ENCODE measurements around the gene TBC1D22A. TPM values are rescaled to one million over a fixed set of nuclear protein-coding genes. Genes with fewer than 3 reads are reported as not detected.

The TBC1D22A gene
- total RNA-seq, 2 donors from 2014 or later: 11.5 to 15.4 TPM

DNA sequence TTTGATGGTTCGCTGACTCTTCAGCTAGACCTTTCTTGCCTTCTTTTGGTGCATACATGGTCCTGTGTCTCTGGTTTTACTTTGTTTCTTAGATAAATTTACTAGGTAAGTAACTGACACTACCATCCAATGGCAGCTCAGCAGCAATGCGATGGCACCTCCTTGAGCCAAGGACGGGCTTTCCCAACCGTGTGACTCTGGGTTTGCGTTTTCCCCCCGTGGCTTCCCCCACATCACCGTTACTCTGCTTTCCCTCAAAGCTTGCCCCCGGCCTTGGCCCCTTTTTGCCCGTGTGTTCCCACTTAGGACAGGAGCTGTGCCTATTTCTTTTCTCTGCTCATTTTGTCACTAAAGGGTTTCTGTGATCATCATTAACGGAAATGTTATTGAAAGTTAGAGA, 41.5 kb downstream of the TBC1D22A start:
- H3K36me3 ChIP-seq: peaks cover 31% of the 10 kb centered on the region
- H3K4me1 ChIP-seq: peaks cover 0 to 9% of the 10 kb centered on the region in 2 donors
- H3K27me3 ChIP-seq: no peaks in the 10 kb centered on the region
- TF ChIP-seq, protein P1, sequence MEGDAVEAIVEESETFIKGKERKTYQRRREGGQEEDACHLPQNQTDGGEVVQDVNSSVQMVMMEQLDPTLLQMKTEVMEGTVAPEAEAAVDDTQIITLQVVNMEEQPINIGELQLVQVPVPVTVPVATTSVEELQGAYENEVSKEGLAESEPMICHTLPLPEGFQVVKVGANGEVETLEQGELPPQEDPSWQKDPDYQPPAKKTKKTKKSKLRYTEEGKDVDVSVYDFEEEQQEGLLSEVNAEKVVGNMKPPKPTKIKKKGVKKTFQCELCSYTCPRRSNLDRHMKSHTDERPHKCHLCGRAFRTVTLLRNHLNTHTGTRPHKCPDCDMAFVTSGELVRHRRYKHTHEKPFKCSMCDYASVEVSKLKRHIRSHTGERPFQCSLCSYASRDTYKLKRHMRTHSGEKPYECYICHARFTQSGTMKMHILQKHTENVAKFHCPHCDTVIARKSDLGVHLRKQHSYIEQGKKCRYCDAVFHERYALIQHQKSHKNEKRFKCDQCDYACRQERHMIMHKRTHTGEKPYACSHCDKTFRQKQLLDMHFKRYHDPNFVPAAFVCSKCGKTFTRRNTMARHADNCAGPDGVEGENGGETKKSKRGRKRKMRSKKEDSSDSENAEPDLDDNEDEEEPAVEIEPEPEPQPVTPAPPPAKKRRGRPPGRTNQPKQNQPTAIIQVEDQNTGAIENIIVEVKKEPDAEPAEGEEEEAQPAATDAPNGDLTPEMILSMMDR (IDR thresholded peaks at IDR 0.05): no peak
- DNase-seq (ENCODE audit: low spot score): no peak
- H3K9me3 ChIP-seq: no peaks in the 10 kb centered on the region
- H3K27ac ChIP-seq: no peak overlapping the region
- no peak overlapping the region for H3K4me3 ChIP-seq

DNA sequence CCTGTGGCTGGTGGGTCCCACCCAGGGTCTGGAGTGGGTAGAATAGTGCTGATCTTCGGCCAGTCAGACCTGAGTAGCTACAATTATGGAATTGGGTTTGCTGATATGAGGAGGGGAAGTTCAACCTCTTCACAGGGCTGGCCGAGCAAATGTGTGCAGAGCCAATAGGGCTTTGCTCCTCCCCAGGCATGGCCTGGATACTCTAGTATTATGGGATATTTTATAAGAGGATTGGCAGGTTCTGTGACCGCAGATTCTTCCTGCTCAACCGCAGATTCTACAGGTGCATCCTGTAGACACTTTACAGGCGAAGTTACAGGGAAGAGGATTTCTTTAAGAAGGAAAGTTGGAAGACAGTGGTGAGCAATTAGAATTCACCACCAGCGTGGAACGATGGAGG, 44.3 kb downstream of the TBC1D22A start:
- H3K9me3 ChIP-seq: no peaks in the 10 kb centered on the region
- H3K4me1 ChIP-seq: peaks cover 0 to 9% of the 10 kb centered on the region in 2 donors
- peaks cover 19% of the 10 kb centered on the region for H3K36me3 ChIP-seq
- no peak overlapping the region for H3K27ac ChIP-seq
- TF ChIP-seq, protein P1 (IDR thresholded peaks at IDR 0.05): no peak
- no peaks in the 10 kb centered on the region for H3K27me3 ChIP-seq
- DNase-seq (ENCODE audit: low spot score): peak; percentile 32
- no peak overlapping the region for H3K4me3 ChIP-seq

DNA sequence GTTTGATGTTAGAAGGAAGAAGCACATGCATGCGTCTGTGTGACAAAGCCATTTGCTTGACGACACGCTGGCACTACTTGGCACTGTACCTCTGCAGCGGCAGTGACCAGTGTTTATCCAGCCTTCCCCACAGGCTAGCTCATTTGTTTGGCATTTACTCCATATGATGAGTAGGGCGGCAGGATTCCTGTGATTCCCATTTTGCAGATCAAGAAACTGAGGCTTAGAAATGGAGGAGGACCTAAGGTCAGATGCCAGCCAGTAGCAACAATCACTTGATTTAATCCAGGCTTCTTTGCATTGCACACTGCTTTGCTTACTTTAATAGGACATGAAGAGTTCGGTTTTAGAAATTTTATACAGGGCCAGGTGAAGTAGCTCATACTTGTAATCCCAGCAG, 45.0 kb downstream of the TBC1D22A start:
- H3K9me3 ChIP-seq: no peaks in the 10 kb centered on the region
- TF ChIP-seq, protein P1 (IDR thresholded peaks at IDR 0.05): no peak
- no peaks in the 10 kb centered on the region for H3K27me3 ChIP-seq
- peaks cover 0 to 9% of the 10 kb centered on the region in 2 donors for H3K4me1 ChIP-seq
- peaks cover 19% of the 10 kb centered on the region for H3K36me3 ChIP-seq
- no peak overlapping the region for H3K4me3 ChIP-seq
- no peak overlapping the region for H3K27ac ChIP-seq
- no peak for DNase-seq (ENCODE audit: low spot score)

DNA sequence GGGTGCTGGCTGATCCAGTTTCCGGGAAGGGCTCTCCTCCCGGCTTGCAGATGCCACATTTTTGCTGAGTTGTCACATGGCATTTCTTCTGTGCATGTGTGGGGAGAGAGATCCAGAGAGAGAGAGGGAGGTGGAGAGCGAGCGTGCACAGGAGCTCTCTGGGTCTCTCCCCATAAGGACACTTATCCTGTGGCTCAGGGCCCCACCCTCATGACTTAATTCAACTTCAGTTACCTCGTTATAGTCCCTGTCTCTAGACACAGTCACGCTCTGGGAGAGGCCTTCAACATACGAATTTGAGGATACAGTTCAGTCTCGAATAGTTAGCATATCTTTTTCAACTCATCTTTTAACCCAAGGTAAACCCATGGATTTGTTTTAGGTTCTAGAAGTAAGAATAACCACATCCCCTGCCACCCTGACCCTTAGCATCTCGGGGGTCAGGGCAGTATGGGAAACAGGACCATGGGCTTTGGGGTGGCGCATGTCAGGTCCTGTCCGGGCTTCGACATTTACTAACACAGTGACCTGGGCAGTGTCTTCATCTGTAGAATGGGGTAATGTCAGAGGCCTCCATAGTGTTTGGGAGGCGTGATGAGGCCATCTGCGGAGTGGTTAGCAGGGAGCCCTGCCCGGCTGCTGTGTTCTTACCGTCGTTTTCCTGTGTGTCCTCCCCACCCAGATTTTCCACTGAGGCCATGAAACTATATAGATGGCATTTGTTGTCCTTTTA, 46.9 kb downstream of the TBC1D22A start:
- Histone ChIP-seq H3K36me3 (peaks cover 19% of the 10 kb centered on the region), H3K4me1 (no peaks in the 10 kb centered on the region), H3K9me3 (no peaks in the 10 kb centered on the region), H3K27me3 (no peaks in the 10 kb centered on the region), H3K4me3 (no peak overlapping the region), H3K27ac (no peak overlapping the region)
- TF ChIP-seq, protein P1 (IDR thresholded peaks at IDR 0.05): no peak
- peak; percentile 49 for DNase-seq (ENCODE audit: low spot score)

DNA sequence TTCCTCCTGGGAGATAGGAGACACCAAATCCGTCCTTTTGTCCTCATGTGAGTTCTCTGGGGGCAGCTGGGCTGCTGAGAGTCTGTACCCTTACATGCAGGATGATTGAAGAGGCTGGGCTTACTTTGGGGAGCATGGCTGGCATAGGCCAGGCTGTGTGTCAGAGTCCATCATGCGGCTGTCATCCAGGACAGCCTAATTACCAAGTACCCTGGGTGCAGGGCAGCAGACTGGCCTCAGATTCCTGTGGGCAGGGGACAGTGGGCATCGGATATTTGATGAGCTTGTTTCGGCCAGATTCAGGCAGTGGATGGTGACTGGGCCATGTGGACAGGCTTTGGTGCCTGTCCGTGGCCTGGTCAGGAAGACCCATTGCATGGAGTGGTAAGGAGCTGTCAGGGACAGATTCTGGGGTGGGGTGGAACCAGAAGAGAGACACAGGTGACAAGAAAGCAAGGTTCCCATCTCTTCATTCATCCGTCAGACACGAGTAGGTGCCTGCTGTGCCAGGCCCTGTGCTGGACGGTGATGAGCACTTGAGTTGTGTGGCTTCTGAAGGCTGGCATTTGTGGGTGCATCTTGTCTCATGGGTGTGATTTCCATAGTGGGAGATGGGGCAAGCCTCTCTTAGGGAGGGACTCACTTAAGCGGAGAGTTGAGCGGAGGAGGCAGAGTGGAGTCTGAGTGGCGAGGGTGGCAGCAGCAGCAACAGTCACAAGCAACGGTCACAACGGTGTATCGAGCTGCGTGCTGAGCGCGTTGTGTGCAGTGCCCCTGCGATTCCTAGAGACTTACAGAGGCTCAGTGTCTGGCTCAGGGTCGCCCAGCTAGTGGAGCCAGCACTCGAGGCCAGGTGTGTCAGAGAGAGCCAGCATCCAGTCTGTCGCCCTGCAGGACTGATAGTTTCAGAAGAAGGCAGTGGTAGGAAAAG, 48.7 kb downstream of the TBC1D22A start:
- Histone ChIP-seq H3K9me3 (no peaks in the 10 kb centered on the region), H3K4me1 (no peaks in the 10 kb centered on the region), H3K27me3 (no peaks in the 10 kb centered on the region), H3K27ac (no peak overlapping the region), H3K4me3 (no peak overlapping the region), H3K36me3 (peaks cover 6% of the 10 kb centered on the region)
- TF ChIP-seq, protein P1 (IDR thresholded peaks at IDR 0.05): no peak
- DNase-seq (ENCODE audit: low spot score): peak; percentile 21

Data from right atrium auricular region (tissue), 2 donors.